ENCODE measurements around the gene THOC2.

The THOC2 gene

DNA sequence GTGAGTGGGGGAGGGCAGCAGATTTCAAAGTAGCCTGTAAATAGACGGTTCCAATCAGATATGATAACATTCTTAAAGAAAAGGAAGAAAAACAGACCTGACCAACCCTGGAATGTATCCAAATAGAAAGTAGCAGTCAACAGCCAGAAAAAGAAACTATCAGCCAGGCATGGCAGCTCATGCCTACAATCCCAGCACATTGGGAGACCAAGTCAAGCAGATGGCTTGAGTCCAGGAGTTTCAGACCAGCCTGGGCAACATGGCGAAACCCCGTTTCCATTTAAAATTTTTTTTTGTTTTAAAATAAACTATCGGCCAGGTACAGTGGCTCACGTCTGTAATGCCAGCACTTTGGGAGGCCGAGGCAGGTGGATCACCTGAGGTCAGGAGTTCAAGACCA lies 125.0 kb downstream of the THOC2 start:
- TF ChIP-seq FOXP2 (optimal IDR thresholded peaks at IDR 0.05; ENCODE audit: borderline replicate concordance, extremely low read depth, extremely low read length, insufficient read depth) (no peak), SIN3A (IDR thresholded peaks at IDR 0.05; ENCODE audit: borderline replicate concordance, insufficient read depth, low read length) (no peak), TAF1 (IDR thresholded peaks at IDR 0.05; ENCODE audit: borderline replicate concordance, insufficient read depth, low read length) (no peak), POLR2AphosphoS5 (IDR thresholded peaks at IDR 0.05; ENCODE audit: low read depth, low read length) (no peak)
- TF ChIP-seq, protein P1, sequence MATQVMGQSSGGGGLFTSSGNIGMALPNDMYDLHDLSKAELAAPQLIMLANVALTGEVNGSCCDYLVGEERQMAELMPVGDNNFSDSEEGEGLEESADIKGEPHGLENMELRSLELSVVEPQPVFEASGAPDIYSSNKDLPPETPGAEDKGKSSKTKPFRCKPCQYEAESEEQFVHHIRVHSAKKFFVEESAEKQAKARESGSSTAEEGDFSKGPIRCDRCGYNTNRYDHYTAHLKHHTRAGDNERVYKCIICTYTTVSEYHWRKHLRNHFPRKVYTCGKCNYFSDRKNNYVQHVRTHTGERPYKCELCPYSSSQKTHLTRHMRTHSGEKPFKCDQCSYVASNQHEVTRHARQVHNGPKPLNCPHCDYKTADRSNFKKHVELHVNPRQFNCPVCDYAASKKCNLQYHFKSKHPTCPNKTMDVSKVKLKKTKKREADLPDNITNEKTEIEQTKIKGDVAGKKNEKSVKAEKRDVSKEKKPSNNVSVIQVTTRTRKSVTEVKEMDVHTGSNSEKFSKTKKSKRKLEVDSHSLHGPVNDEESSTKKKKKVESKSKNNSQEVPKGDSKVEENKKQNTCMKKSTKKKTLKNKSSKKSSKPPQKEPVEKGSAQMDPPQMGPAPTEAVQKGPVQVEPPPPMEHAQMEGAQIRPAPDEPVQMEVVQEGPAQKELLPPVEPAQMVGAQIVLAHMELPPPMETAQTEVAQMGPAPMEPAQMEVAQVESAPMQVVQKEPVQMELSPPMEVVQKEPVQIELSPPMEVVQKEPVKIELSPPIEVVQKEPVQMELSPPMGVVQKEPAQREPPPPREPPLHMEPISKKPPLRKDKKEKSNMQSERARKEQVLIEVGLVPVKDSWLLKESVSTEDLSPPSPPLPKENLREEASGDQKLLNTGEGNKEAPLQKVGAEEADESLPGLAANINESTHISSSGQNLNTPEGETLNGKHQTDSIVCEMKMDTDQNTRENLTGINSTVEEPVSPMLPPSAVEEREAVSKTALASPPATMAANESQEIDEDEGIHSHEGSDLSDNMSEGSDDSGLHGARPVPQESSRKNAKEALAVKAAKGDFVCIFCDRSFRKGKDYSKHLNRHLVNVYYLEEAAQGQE (IDR thresholded peaks at IDR 0.05; ENCODE audit: insufficient read depth in 1 of 2, low read depth in 2 of 2, low read length in 2 of 2): no peak

DNA sequence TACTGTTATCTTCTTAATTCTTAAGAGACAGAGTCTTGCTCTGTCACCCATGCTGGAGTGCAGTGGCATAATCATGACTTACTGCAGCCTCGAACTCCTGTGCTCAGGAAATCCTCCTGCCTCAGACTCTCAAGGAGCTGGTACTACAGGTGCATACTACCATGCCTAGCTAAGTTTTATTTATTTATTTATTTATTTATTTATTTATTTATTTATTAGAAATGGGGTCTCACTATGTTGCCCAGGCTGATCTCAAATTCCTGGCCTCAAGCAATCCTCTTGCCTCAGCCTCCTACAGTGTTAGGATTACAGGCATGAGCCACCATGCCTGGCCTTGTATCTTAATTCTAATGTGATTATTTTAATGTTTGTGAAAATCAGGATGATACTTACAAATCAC lies 125.6 kb downstream of the THOC2 start:
- TF ChIP-seq SIN3A (IDR thresholded peaks at IDR 0.05; ENCODE audit: borderline replicate concordance, insufficient read depth, low read length) (no peak), FOXP2 (optimal IDR thresholded peaks at IDR 0.05; ENCODE audit: borderline replicate concordance, extremely low read depth, extremely low read length, insufficient read depth) (no peak), TAF1 (IDR thresholded peaks at IDR 0.05; ENCODE audit: borderline replicate concordance, insufficient read depth, low read length) (no peak), POLR2AphosphoS5 (IDR thresholded peaks at IDR 0.05; ENCODE audit: low read depth, low read length) (no peak)
- TF ChIP-seq, protein P1 (IDR thresholded peaks at IDR 0.05; ENCODE audit: insufficient read depth in 1 of 2, low read depth in 2 of 2, low read length in 2 of 2): no peak

DNA sequence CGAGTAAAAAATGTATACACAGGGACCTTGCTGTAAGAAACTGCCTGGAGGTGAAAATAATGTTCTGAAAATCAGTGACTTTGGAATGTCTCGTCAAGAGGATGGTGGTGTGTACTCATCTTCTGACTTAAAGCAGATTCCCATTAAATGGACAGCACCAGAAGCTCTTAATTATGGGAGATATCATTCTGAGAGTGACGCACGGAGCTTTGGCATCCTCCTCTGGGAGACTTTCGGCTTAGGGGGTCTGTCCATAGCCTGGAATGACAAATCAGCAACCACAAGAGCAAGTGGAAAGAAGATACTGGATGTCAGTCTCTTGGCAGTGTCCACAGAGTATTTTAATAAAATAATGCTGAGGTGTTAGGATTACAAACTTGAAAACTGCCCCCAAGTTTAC lies 129.4 kb downstream of the THOC2 start:
- no peak for TF ChIP-seq FOXP2 (optimal IDR thresholded peaks at IDR 0.05; ENCODE audit: borderline replicate concordance, extremely low read depth, extremely low read length, insufficient read depth)
- TF ChIP-seq SIN3A (IDR thresholded peaks at IDR 0.05; ENCODE audit: borderline replicate concordance, insufficient read depth, low read length): no peak
- TF ChIP-seq POLR2AphosphoS5 (IDR thresholded peaks at IDR 0.05; ENCODE audit: low read depth, low read length): no peak

DNA sequence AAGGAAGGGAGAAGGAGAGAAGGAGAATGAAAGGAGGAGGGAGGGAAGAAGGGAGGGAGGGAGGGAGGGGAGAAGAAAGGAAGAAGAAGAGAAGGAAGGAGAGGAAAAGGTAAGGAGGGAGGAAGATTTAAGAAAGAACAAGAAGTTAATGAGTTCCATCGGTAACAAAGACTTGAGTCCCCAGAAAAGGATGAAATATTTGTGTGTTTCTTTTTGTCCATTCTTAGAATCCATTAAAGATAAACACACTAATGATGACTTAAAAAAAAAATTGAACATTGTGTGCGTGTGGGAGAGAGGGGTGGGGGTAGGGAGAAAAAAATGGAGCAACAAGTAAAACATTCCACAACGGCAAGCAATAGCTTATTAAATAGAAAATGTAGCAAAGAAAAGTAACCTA lies 131.4 kb downstream of the THOC2 start:
- TF ChIP-seq POLR2AphosphoS5 (IDR thresholded peaks at IDR 0.05; ENCODE audit: low read depth, low read length): no peak
- no peak for TF ChIP-seq FOXP2 (optimal IDR thresholded peaks at IDR 0.05; ENCODE audit: borderline replicate concordance, extremely low read depth, extremely low read length, insufficient read depth)
- no peak for TF ChIP-seq SIN3A (IDR thresholded peaks at IDR 0.05; ENCODE audit: borderline replicate concordance, insufficient read depth, low read length)
- TF ChIP-seq, protein P1 (IDR thresholded peaks at IDR 0.05; ENCODE audit: insufficient read depth in 1 of 2, low read depth in 2 of 2, low read length in 2 of 2): no peak
- no peak for TF ChIP-seq TAF1 (IDR thresholded peaks at IDR 0.05; ENCODE audit: borderline replicate concordance, insufficient read depth, low read length)

DNA sequence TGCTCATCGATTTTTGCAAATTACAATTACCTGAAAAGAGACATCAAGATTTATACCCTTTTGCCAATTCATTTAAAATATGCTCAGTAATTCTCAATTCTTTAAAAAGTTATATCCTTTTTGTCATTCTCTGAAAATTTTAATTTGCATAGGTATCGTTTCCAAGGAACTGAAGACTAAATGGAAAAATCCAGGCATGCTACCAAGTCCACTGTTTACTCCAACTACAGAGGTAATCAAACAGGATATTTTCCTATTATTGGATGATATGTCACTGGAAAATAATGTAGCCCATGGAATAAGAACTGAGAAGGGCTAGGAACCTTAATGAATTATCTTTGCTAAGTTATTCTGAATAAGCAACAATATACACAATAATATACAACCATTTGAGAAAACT lies 132.7 kb downstream of the THOC2 start:
- TF ChIP-seq SIN3A (IDR thresholded peaks at IDR 0.05; ENCODE audit: borderline replicate concordance, insufficient read depth, low read length) (no peak), FOXP2 (optimal IDR thresholded peaks at IDR 0.05; ENCODE audit: borderline replicate concordance, extremely low read depth, extremely low read length, insufficient read depth) (no peak), TAF1 (IDR thresholded peaks at IDR 0.05; ENCODE audit: borderline replicate concordance, insufficient read depth, low read length) (no peak), POLR2AphosphoS5 (IDR thresholded peaks at IDR 0.05; ENCODE audit: low read depth, low read length) (no peak)
- TF ChIP-seq, protein P1 (IDR thresholded peaks at IDR 0.05; ENCODE audit: insufficient read depth in 1 of 2, low read depth in 2 of 2, low read length in 2 of 2): no peak

All from PFSK-1 (cell line).